Measurements from ENCODE around the gene TRAPPC14. TPM values are rescaled to one million over a fixed set of nuclear protein-coding genes. Genes with fewer than 3 reads are reported as not detected.
A peak's percentile ranks its signal among the peaks of the same experiment; 100 is the strongest.
"Not testable (repeated sequence)": the region's sequence is repeated elsewhere in the genome, so short reads cannot be mapped to it uniquely, and the experiment has no call there.

TRAPPC14 gene
- polyA plus RNA-seq, 4 donors = 16.7 to 28.0 (median 23.7) TPM

DNA sequence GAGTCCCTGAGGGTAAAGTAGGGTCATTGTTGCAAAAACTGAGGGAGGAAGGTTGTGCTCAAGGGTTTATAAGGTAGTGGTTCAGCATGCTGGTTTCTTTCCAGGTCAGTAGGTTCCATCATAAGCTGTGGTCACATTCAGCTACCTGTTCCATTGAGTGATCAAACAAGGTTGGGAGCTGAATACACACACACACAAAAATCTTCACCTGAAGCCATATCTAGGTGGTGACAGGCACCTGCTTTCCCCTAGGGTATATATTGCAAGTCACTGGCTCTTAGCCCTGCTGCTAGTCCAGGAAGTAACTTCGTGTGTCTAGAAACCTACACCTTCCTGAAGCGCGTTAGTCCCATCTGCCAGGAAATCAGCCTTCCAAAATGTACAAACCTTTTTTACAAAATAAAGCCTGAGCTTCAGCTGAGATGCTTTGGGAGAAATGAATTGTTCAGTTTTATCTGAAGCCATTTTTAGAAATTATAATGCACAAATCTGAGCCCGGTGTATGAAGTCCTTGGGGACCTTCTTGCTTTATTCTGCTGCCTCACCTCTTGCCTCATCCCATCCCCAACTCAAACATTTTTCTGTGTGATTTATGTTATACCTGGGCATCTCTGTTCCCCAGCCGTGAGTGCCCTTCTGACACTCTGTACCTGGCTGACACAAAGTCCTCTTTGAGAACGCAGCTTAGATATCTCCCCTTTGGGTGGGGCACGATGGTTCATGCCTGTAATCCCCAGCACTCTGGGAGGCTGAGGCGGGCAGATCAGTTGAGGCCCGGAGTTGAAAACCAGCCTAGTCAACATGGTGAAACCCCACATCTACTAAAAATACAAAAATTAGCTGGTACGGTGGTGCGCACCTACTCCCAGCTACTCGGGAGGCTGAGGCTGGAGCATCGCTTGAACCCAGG lies 20.4 kb downstream of the TRAPPC14 start:
- DNase-seq (peak in 1 of 2 donors; percentile 69), FAIRE-seq (no peak)
- H3K27ac ChIP-seq (ENCODE audit: low read depth in 1 of 3, low read length in 2 of 3) = no peak overlapping the region
- WGBS, 3 donors = 38 to 64% (median 56%) methylated on average over 13 of the region's 13 CpGs
- no peaks in the 10 kb centered on the region for H3K36me3 ChIP-seq (ENCODE audit: control insufficient read depth in 3 of 3, insufficient read depth in 2 of 3, low read depth in 1 of 3, low read length in 3 of 3)
- no peaks in the 10 kb centered on the region for H3K9me3 ChIP-seq (ENCODE audit: control insufficient read depth in 2 of 2, insufficient read depth in 1 of 2, low read depth in 1 of 2, low read length in 1 of 2)
- H3K4me1 ChIP-seq (ENCODE audit: control insufficient read depth in 3 of 3, insufficient read depth in 2 of 3, low read depth in 1 of 3, low read length in 2 of 3) = peaks cover 0 to 7% (median 6%) of the 10 kb centered on the region in 3 donors
- no peaks in the 10 kb centered on the region for H3K27me3 ChIP-seq (ENCODE audit: control insufficient read depth in 3 of 3, insufficient read depth in 3 of 3, low read length in 3 of 3)
- H3K4me3 ChIP-seq (ENCODE audit: low read depth in 1 of 3, low read length in 3 of 3) = no peak overlapping the region

- FAIRE-seq = no peak
- H3K9me3 ChIP-seq (ENCODE audit: control insufficient read depth in 2 of 2, insufficient read depth in 1 of 2, low read depth in 1 of 2, low read length in 1 of 2) = no peaks in the 10 kb centered on the region
- H3K27ac ChIP-seq (ENCODE audit: low read depth in 1 of 3, low read length in 2 of 3) = no peak overlapping the region
- 9 to 19% (median 10%) methylated on average over 3 of the region's 3 CpGs for WGBS, 3 donors
- H3K4me1 ChIP-seq (ENCODE audit: control insufficient read depth in 3 of 3, insufficient read depth in 2 of 3, low read depth in 1 of 3, low read length in 2 of 3) = peaks cover 3 to 12% (median 5%) of the 10 kb centered on the region in 3 donors
- H3K36me3 ChIP-seq (ENCODE audit: control insufficient read depth in 3 of 3, insufficient read depth in 2 of 3, low read depth in 1 of 3, low read length in 3 of 3) = no peaks in the 10 kb centered on the region
- no peaks in the 10 kb centered on the region for H3K27me3 ChIP-seq (ENCODE audit: control insufficient read depth in 3 of 3, insufficient read depth in 3 of 3, low read length in 3 of 3)
- peak; percentile 75 to 76 for DNase-seq
- no peak overlapping the region for H3K4me3 ChIP-seq (ENCODE audit: low read depth in 1 of 3, low read length in 3 of 3)
These were observed 25.8 kb downstream of the TRAPPC14 start for GRCh38 chr7:100132697-100133151.

DNA sequence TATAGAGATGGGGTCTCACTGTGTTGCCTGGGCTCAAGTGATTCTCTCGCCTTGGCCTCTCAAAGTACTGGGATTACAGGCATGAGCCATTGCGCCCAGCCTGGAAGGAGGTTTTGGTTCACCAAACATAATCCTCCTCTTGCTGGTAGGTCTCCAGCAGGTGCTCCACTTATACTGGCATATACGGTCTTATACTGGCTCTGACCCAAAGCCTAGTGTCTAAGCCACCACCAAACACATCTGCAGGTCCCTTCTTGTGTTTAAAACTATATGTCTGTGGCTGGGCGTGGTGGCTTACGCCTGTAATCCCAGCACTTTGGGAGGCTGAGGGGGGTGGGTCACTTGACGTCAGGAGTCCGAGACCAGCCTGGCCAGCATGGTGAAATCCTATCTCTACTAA lies 26.4 kb downstream of the TRAPPC14 start:
- DNase-seq = no peak
- Histone ChIP-seq H3K4me1 (ENCODE audit: control insufficient read depth in 3 of 3, insufficient read depth in 2 of 3, low read depth in 1 of 3, low read length in 2 of 3) (peaks cover 2 to 12% (median 5%) of the 10 kb centered on the region in 3 donors), H3K27ac (ENCODE audit: low read depth in 1 of 3, low read length in 2 of 3) (no peak overlapping the region), H3K27me3 (ENCODE audit: control insufficient read depth in 3 of 3, insufficient read depth in 3 of 3, low read length in 3 of 3) (no peaks in the 10 kb centered on the region), H3K9me3 (ENCODE audit: control insufficient read depth in 2 of 2, insufficient read depth in 1 of 2, low read depth in 1 of 2, low read length in 1 of 2) (no peaks in the 10 kb centered on the region), H3K4me3 (ENCODE audit: low read depth in 1 of 3, low read length in 3 of 3) (no peak overlapping the region), H3K36me3 (ENCODE audit: control insufficient read depth in 3 of 3, insufficient read depth in 2 of 3, low read depth in 1 of 3, low read length in 3 of 3) (no peaks in the 10 kb centered on the region)
- no peak for FAIRE-seq
- WGBS, 3 donors = 44 to 63% (median 49%) methylated on average over 7 of the region's 7 CpGs

DNA sequence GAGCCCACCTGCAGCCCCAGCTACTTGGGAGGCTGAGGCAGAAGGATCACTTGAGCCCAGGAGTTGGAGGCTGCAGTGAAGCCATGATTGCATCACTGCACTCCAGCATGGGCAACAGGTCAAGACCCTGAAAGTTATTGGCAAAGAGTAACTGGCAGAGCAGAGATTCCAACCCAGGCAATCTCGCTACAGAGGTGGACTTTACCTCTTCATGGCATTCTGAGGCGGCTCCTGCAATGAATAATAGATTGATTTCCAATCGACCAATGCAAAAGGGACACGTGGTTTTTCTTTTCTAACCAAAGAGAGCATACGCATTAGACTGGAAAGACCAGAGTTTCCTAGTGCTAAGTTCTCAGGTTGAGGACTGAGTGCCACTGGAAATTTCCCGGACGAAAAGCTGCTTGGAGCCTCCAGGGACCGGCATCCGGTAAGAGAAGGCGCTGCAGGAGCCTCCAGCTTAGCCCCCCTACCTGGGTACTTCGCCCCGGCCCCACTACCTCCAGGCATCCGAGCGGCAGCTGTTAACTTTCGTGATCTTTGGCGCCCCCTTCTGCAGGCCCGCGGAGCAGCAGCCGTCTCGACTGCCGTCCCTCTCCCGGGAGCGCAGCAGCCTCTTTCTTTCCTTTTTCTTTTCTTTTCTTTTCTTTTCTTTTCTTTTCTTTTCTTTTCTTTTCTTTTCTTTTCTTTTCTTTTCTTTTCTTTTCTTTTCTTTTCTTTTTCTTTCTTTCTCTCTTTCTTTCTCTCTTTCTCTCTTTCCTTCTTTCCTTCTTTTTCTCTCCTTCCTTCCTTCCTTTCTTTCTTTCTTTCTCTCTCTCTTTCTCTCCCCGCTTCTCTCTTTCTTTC lies 27.7 kb downstream of the TRAPPC14 start:
- FAIRE-seq (no peak), DNase-seq (peak; percentile 90 to 93)
- H3K27ac ChIP-seq (ENCODE audit: low read depth in 1 of 3, low read length in 2 of 3) = peak overlapping the region; percentile 48 to 76 (median 75)
- no peaks in the 10 kb centered on the region for H3K36me3 ChIP-seq (ENCODE audit: control insufficient read depth in 3 of 3, insufficient read depth in 2 of 3, low read depth in 1 of 3, low read length in 3 of 3)
- no peaks in the 10 kb centered on the region for H3K27me3 ChIP-seq (ENCODE audit: control insufficient read depth in 3 of 3, insufficient read depth in 3 of 3, low read length in 3 of 3)
- H3K4me1 ChIP-seq (ENCODE audit: control insufficient read depth in 3 of 3, insufficient read depth in 2 of 3, low read depth in 1 of 3, low read length in 2 of 3) = peaks cover 2 to 16% (median 5%) of the 10 kb centered on the region in 3 donors
- no peaks in the 10 kb centered on the region for H3K9me3 ChIP-seq (ENCODE audit: control insufficient read depth in 2 of 2, insufficient read depth in 1 of 2, low read depth in 1 of 2, low read length in 1 of 2)
- 2 to 10% (median 6%) methylated on average over 24 of the region's 24 CpGs for WGBS, 3 donors
- peak overlapping the region in 2 of 3 donors; percentile 19 to 46 for H3K4me3 ChIP-seq (ENCODE audit: low read depth in 1 of 3, low read length in 3 of 3)

DNA sequence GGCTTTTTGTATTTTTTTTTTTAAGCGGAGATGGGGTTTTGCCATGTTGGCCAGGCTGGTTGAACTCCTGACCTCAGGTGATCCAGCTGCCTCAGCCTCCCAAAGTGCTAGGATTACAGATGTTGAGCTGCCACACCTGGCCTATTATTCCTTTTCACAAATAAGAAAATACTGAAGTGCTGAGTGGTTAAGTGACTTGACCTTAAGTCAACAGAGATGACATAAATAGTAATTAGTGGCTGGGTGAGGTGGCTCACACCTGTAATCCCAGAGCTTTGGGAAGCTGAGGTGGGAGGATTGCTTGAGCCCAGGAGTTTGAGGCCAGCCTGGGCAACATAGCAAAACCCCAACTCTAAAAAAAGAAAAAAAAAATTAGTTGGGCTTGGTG lies 28.3 kb downstream of the TRAPPC14 start:
- not testable (repeated sequence) for FAIRE-seq; H3K9me3 ChIP-seq (ENCODE audit: control insufficient read depth in 2 of 2, insufficient read depth in 1 of 2, low read depth in 1 of 2, low read length in 1 of 2); H3K27me3 ChIP-seq (ENCODE audit: control insufficient read depth in 3 of 3, insufficient read depth in 3 of 3, low read length in 3 of 3); H3K4me3 ChIP-seq (ENCODE audit: low read depth in 1 of 3, low read length in 3 of 3); H3K36me3 ChIP-seq (ENCODE audit: control insufficient read depth in 3 of 3, insufficient read depth in 2 of 3, low read depth in 1 of 3, low read length in 3 of 3)
- WGBS, 3 donors = 77 to 89% (median 89%) methylated on average over 1 of the region's 1 CpG
- Histone ChIP-seq H3K27ac (ENCODE audit: low read depth in 1 of 3, low read length in 2 of 3) (peak overlapping the region; percentile 48 to 76 (median 75)), H3K4me1 (ENCODE audit: control insufficient read depth in 3 of 3, insufficient read depth in 2 of 3, low read depth in 1 of 3, low read length in 2 of 3) (peaks cover 2 to 22% (median 5%) of the 10 kb centered on the region in 3 donors)
- peak in 1 of 2 donors; percentile 37 for DNase-seq

GRCh38 chr7:100128637-100128963 lies 29.9 kb downstream of the TRAPPC14 start:
- DNase-seq (peak in 1 of 2 donors; percentile 19), FAIRE-seq (no peak)
- Histone ChIP-seq H3K4me1 (ENCODE audit: control insufficient read depth in 3 of 3, insufficient read depth in 2 of 3, low read depth in 1 of 3, low read length in 2 of 3) (peaks cover 5 to 30% (median 5%) of the 10 kb centered on the region in 3 donors), H3K36me3 (ENCODE audit: control insufficient read depth in 3 of 3, insufficient read depth in 2 of 3, low read depth in 1 of 3, low read length in 3 of 3) (no peaks in the 10 kb centered on the region), H3K27ac (ENCODE audit: low read depth in 1 of 3, low read length in 2 of 3) (peak overlapping the region in 1 of 3 donors; percentile 97), H3K27me3 (ENCODE audit: control insufficient read depth in 3 of 3, insufficient read depth in 3 of 3, low read length in 3 of 3) (no peaks in the 10 kb centered on the region), H3K9me3 (ENCODE audit: control insufficient read depth in 2 of 2, insufficient read depth in 1 of 2, low read depth in 1 of 2, low read length in 1 of 2) (no peaks in the 10 kb centered on the region), H3K4me3 (ENCODE audit: low read depth in 1 of 3, low read length in 3 of 3) (no peak overlapping the region)
- WGBS, 3 donors = 25 to 44% (median 29%) methylated on average over 1 of the region's 1 CpG

DNA sequence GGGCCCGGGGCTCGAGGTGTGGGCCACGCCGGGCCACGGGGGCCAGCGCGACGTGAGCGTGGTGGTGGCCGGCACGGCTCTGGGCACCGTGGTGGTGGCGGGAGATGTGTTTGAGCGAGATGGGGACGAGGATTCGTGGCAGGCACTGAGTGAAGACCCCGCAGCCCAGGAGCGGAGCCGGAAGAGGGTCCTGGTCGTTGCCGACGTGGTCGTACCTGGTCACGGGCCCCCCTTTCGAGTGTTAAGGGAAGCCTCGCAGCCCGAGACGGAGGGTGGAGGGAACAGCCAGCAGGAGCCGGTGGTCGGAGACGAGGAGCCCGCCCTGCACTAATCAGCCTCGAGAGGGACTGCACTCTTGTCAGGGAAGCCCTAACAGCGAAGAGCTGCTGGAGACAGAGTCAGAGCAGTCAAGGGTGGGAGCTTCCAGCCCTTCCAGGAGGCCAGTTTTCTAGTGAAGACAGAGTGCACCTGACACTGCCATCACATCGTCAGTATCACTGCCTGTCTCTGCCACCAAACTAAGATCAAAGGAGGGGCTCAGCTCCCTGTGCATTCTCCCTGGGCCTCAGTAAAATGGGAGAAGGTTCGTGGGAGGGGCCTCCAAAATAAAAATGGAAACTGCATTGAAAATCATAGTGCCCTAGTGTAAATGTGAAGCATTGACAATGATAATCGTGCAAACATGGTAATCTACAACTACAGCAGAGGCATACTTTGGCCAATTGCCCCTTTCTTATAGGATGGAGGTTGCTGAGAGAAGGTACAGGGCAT lies 30.5 kb downstream of the TRAPPC14 start:
- Histone ChIP-seq H3K4me1 (ENCODE audit: control insufficient read depth in 3 of 3, insufficient read depth in 2 of 3, low read depth in 1 of 3, low read length in 2 of 3) (peaks cover 5 to 30% (median 5%) of the 10 kb centered on the region in 3 donors), H3K9me3 (ENCODE audit: control insufficient read depth in 2 of 2, insufficient read depth in 1 of 2, low read depth in 1 of 2, low read length in 1 of 2) (no peaks in the 10 kb centered on the region), H3K27ac (ENCODE audit: low read depth in 1 of 3, low read length in 2 of 3) (peak overlapping the region; percentile 94 to 97 (median 95)), H3K36me3 (ENCODE audit: control insufficient read depth in 3 of 3, insufficient read depth in 2 of 3, low read depth in 1 of 3, low read length in 3 of 3) (no peaks in the 10 kb centered on the region), H3K27me3 (ENCODE audit: control insufficient read depth in 3 of 3, insufficient read depth in 3 of 3, low read length in 3 of 3) (no peaks in the 10 kb centered on the region), H3K4me3 (ENCODE audit: low read depth in 1 of 3, low read length in 3 of 3) (peak overlapping the region; percentile 60 to 94 (median 81))
- DNase-seq (peak; percentile 24 to 57), FAIRE-seq (no peak)
- WGBS, 3 donors = 1 to 3% (median 3%) methylated on average over 19 to 37 of the region's 37 CpGs

All from small intestine (tissue), 7 donors.